ENCODE measurements around the gene DDX54.

Gene DDX54

GRCh38 chr12:113190761-113191160, 5.5 kb upstream of the DDX54 start:
- no peak for DNase-seq (ENCODE audit: low spot score)

GRCh38 chr12:113189361-113189760, 4.1 kb upstream of the DDX54 start:
- no peak for DNase-seq (ENCODE audit: low spot score)

- DNase-seq (ENCODE audit: low spot score) = no peak
These were observed 1.5 kb upstream of the DDX54 start for GRCh38 chr12:113186666-113187325.

- DNase-seq (ENCODE audit: low spot score) = no peak
These were observed 721 bp upstream of the DDX54 start for GRCh38 chr12:113186033-113186365.

- peak; percentile 91 for DNase-seq (ENCODE audit: low spot score)
These were observed 438 bp downstream of the DDX54 start for GRCh38 chr12:113184900-113185179.

GRCh38 chr12:113184098-113184899, 979 bp downstream of the DDX54 start:
- DNase-seq (ENCODE audit: low spot score) = no peak

- no peak for DNase-seq (ENCODE audit: low spot score)
These were observed 2.2 kb downstream of the DDX54 start for GRCh38 chr12:113183030-113183589.

- DNase-seq (ENCODE audit: low spot score) = no peak
These were observed 3.3 kb downstream of the DDX54 start for GRCh38 chr12:113181975-113182374.

- DNase-seq (ENCODE audit: low spot score) = no peak
These were observed 4.9 kb downstream of the DDX54 start for GRCh38 chr12:113180333-113180732.

- no peak for DNase-seq (ENCODE audit: low spot score)
These were observed 6.3 kb downstream of the DDX54 start for GRCh38 chr12:113179023-113179422.

- peak; percentile 76 for DNase-seq (ENCODE audit: low spot score)
These were observed 10.6 kb downstream of the DDX54 start for GRCh38 chr12:113174461-113175384.

GRCh38 chr12:113173081-113173698, 12.1 kb downstream of the DDX54 start:
- no peak for DNase-seq (ENCODE audit: low spot score)

- DNase-seq (ENCODE audit: low spot score) = no peak
These were observed 13.1 kb downstream of the DDX54 start for GRCh38 chr12:113172185-113172584.

GRCh38 chr12:113171543-113171942, 13.7 kb downstream of the DDX54 start:
- DNase-seq (ENCODE audit: low spot score) = no peak

- no peak for DNase-seq (ENCODE audit: low spot score)
These were observed 14.4 kb downstream of the DDX54 start for GRCh38 chr12:113170926-113171325.

- no peak for DNase-seq (ENCODE audit: low spot score)
These were observed 14.8 kb downstream of the DDX54 start for GRCh38 chr12:113170457-113170856.

GRCh38 chr12:113169697-113170096, 15.6 kb downstream of the DDX54 start:
- no peak for DNase-seq (ENCODE audit: low spot score)

GRCh38 chr12:113167868-113168267, 17.4 kb downstream of the DDX54 start:
- no peak for DNase-seq (ENCODE audit: low spot score)

- DNase-seq (ENCODE audit: low spot score) = no peak
These were observed 19.5 kb downstream of the DDX54 start for GRCh38 chr12:113165521-113166450.

GRCh38 chr12:113164014-113164413, 21.3 kb downstream of the DDX54 start:
- DNase-seq (ENCODE audit: low spot score) = no peak

GRCh38 chr12:113163030-113163360, 22.3 kb downstream of the DDX54 start:
- no peak for DNase-seq (ENCODE audit: low spot score)
